Astrocyte (in vitro differentiated cells and primary cell): ENCODE measurements around the gene SDK1. TPM values are rescaled to one million over a fixed set of nuclear protein-coding genes. Genes with fewer than 3 reads are reported as not detected.
"Not testable (repeated sequence)": the region's sequence is repeated elsewhere in the genome, so short reads cannot be mapped to it uniquely, and the experiment has no call there.

Experiments
- DNase-seq: peaks from one replicate; pipeline ENCODE4 v3.0.0-alpha.2; 2010; ENCODE audit warnings: low read depth
- FAIRE-seq: peaks from 2 replicates; lab custom pipeline; 2011; peaks lifted over from hg19 to GRCh38; lab: Jason Lieb, UNC
- H2AFZ ChIP-seq: 2 replicates; pipeline ENCODE4 v1.6.0; 2012; ENCODE audit warnings: low read depth, low read length, inconsistent platforms
- H3K27ac ChIP-seq: 2 replicates; pipeline ENCODE4 v1.5.1; 2011; ENCODE audit warnings: low read depth, low read length, inconsistent platforms
- H3K27me3 ChIP-seq: 2 replicates; pipeline ENCODE4 v1.6.0; 2011; ENCODE audit warnings: low read length, inconsistent platforms; ENCODE audit not compliant: insufficient read depth
- H3K36me3 ChIP-seq: 2 replicates; pipeline ENCODE4 v1.5.1; 2011; ENCODE audit warnings: low read length, inconsistent platforms; ENCODE audit not compliant: insufficient read depth
- H3K4me1 ChIP-seq: 2 replicates; pipeline ENCODE4 v1.5.1; 2011; ENCODE audit warnings: low read length, inconsistent platforms; ENCODE audit not compliant: insufficient read depth
- H3K4me2 ChIP-seq: 2 replicates; pipeline ENCODE4 v1.6.0; 2012; ENCODE audit warnings: low read length, inconsistent platforms
- H3K4me3 ChIP-seq: 2 replicates; pipeline ENCODE4 v1.5.1; 2011; ENCODE audit warnings: low read depth, mild to moderate bottlenecking, low read length, inconsistent platforms; ENCODE audit not compliant: insufficient read depth
- H3K79me2 ChIP-seq: 2 replicates; pipeline ENCODE4 v1.6.0; 2012; ENCODE audit warnings: mild to moderate bottlenecking, low read length, inconsistent platforms; ENCODE audit not compliant: insufficient read depth
- H3K9ac ChIP-seq: 2 replicates; pipeline ENCODE4 v1.6.0; 2012; ENCODE audit warnings: mild to moderate bottlenecking, low read length, inconsistent platforms
- H3K9me3 ChIP-seq: 2 replicates; pipeline ENCODE4 v1.5.1; 2012; ENCODE audit warnings: low read depth, mild to moderate bottlenecking, low read length, inconsistent platforms; ENCODE audit not compliant: insufficient read depth
- H4K20me1 ChIP-seq: 2 replicates; pipeline ENCODE4 v1.6.0; 2012; ENCODE audit warnings: low read length, inconsistent platforms; ENCODE audit not compliant: insufficient read depth
- H3K27ac Mint-ChIP-seq: one replicate; pipeline ENCODE4 v1.8.0; 2021; ENCODE audit warnings: mild to moderate bottlenecking, mixed read lengths; ENCODE audit not compliant: unreplicated experiment
- H3K27me3 Mint-ChIP-seq: one replicate; pipeline ENCODE4 v1.8.0; 2021; ENCODE audit warnings: low read depth, mixed read lengths; ENCODE audit not compliant: unreplicated experiment
- H3K36me3 Mint-ChIP-seq: one replicate; pipeline ENCODE4 v1.8.0; 2021; ENCODE audit warnings: low read depth, mixed read lengths; ENCODE audit not compliant: unreplicated experiment
- H3K4me1 Mint-ChIP-seq: one replicate; pipeline ENCODE4 v1.8.0; 2021; ENCODE audit warnings: low read depth, mixed read lengths; ENCODE audit not compliant: unreplicated experiment
- H3K4me3 Mint-ChIP-seq: one replicate; pipeline ENCODE4 v1.8.0; 2021; ENCODE audit warnings: mild to moderate bottlenecking, moderate library complexity, mixed read lengths; ENCODE audit not compliant: unreplicated experiment
- H3K9me3 Mint-ChIP-seq: one replicate; pipeline ENCODE4 v1.8.0; 2021; ENCODE audit warnings: mild to moderate bottlenecking, mixed read lengths; ENCODE audit not compliant: unreplicated experiment
- CTCF ChIP-seq: IDR thresholded peaks from 2 replicates; pipeline ENCODE4 v1.5.1; 2011; ENCODE audit warnings: low read depth, mild to moderate bottlenecking, inconsistent platforms, low read length, moderate library complexity; ENCODE audit not compliant: insufficient read depth
- EZH2 ChIP-seq: IDR thresholded peaks from 2 replicates; pipeline ENCODE4 v1.6.1; 2012; ENCODE audit warnings: mild to moderate bottlenecking, low read length, inconsistent platforms; ENCODE audit not compliant: insufficient read depth
- total RNA-seq: library from RNA; stranded (reverse); gene quantifications from 2 replicates; pipeline ENCODE4 v1.2.1, GENCODE V29; 2021

The SDK1 gene
- total RNA-seq, 1 donor from 2014 or later: 4.2 TPM

GRCh38 chr7:4260867-4261600, 960.0 kb downstream of the SDK1 start:
- H3K27ac Mint-ChIP-seq: no peak overlapping the region
- peaks cover 5% of the 10 kb centered on the region for H3K9me3 Mint-ChIP-seq
- no peak overlapping the region for H3K4me3 Mint-ChIP-seq
- TF ChIP-seq CTCF: no peak
- no peak for TF ChIP-seq EZH2
- H3K4me1 Mint-ChIP-seq: no peaks in the 10 kb centered on the region
- Histone ChIP-seq H3K27me3 (no peaks in the 10 kb centered on the region), H3K4me2 (no peak overlapping the region), H3K9me3 (no peaks in the 10 kb centered on the region), H4K20me1 (no peaks in the 10 kb centered on the region), H3K27ac (no peak overlapping the region), H3K9ac (no peak overlapping the region), H2AFZ (no peak overlapping the region), H3K79me2 (no peaks in the 10 kb centered on the region), H3K4me3 (no peak overlapping the region), H3K36me3 (no peaks in the 10 kb centered on the region), H3K4me1 (no peaks in the 10 kb centered on the region)
- DNase-seq: no peak
- no peak for FAIRE-seq
- no peaks in the 10 kb centered on the region for H3K36me3 Mint-ChIP-seq
- peaks cover 10% of the 10 kb centered on the region for H3K27me3 Mint-ChIP-seq

GRCh38 chr7:4261601-4261960, 960.5 kb downstream of the SDK1 start:
- no peaks in the 10 kb centered on the region for H3K27me3 ChIP-seq
- H4K20me1 ChIP-seq: no peaks in the 10 kb centered on the region
- H3K9ac ChIP-seq: no peak overlapping the region
- no peak overlapping the region for H3K4me3 ChIP-seq
- H3K4me2 ChIP-seq: no peak overlapping the region
- DNase-seq (no peak), FAIRE-seq (no peak)
- H3K4me1 Mint-ChIP-seq: no peaks in the 10 kb centered on the region
- H3K27ac Mint-ChIP-seq: no peak overlapping the region
- H3K36me3 ChIP-seq: no peaks in the 10 kb centered on the region
- no peaks in the 10 kb centered on the region for H3K9me3 ChIP-seq
- no peak overlapping the region for H3K27ac ChIP-seq
- H3K4me3 Mint-ChIP-seq: no peak overlapping the region
- H3K27me3 Mint-ChIP-seq: peaks cover 13% of the 10 kb centered on the region
- H3K4me1 ChIP-seq: no peaks in the 10 kb centered on the region
- TF ChIP-seq CTCF (no peak), EZH2 (no peak)
- H2AFZ ChIP-seq: no peak overlapping the region
- H3K9me3 Mint-ChIP-seq: peaks cover 5% of the 10 kb centered on the region
- H3K79me2 ChIP-seq: no peaks in the 10 kb centered on the region
- no peaks in the 10 kb centered on the region for H3K36me3 Mint-ChIP-seq

- H4K20me1 ChIP-seq, H3K4me1 ChIP-seq, H3K4me2 ChIP-seq, H3K9me3 Mint-ChIP-seq, H3K36me3 Mint-ChIP-seq, H3K4me3 ChIP-seq, H3K27me3 ChIP-seq, H3K36me3 ChIP-seq, H3K4me1 Mint-ChIP-seq, H3K4me3 Mint-ChIP-seq, H2AFZ ChIP-seq, H3K27ac ChIP-seq, H3K9ac ChIP-seq, H3K79me2 ChIP-seq, H3K9me3 ChIP-seq, DNase-seq, FAIRE-seq, H3K27ac Mint-ChIP-seq: not testable (repeated sequence)
- peaks cover 22% of the 10 kb centered on the region for H3K27me3 Mint-ChIP-seq
Observed at GRCh38 chr7:4264206-4264605, 963.2 kb downstream of the SDK1 start.
